NCI-H2081 (cell line): ENCODE measurements around the gene SDHB.

Source experiments
- DNase-seq, 2 experiments: peaks; one replicate each; lab custom pipeline; 2025; lab: John Stamatoyannopoulos, UW

Gene SDHB

GRCh38 chr1:17045634-17046333 is 8.0 kb downstream of the SDHB start:
- DNase-seq = peak; percentile 35 to 71

- DNase-seq = no peak
Observed at GRCh38 chr1:17045150-17045549, 8.7 kb downstream of the SDHB start.

GRCh38 chr1:17043676-17044075 is 10.2 kb downstream of the SDHB start:
- DNase-seq = no peak

- DNase-seq = no peak
Observed at GRCh38 chr1:17040135-17040534, 13.7 kb downstream of the SDHB start.

- no peak for DNase-seq
Observed at GRCh38 chr1:17039522-17039921, 14.3 kb downstream of the SDHB start.

GRCh38 chr1:17033481-17033880 is 20.4 kb downstream of the SDHB start:
- no peak for DNase-seq

- DNase-seq = no peak
Observed at GRCh38 chr1:17032741-17033140, 21.1 kb downstream of the SDHB start.

- DNase-seq = no peak
Observed at GRCh38 chr1:17031436-17031835, 22.4 kb downstream of the SDHB start.

GRCh38 chr1:17030206-17030605 is 23.6 kb downstream of the SDHB start:
- DNase-seq = no peak

GRCh38 chr1:17028662-17029188 is 25.1 kb downstream of the SDHB start:
- no peak for DNase-seq

- DNase-seq = no peak
Observed at GRCh38 chr1:17027900-17028299, 25.9 kb downstream of the SDHB start.

GRCh38 chr1:17027403-17027802 is 26.4 kb downstream of the SDHB start:
- no peak for DNase-seq

GRCh38 chr1:17024721-17025120 is 29.1 kb downstream of the SDHB start:
- no peak for DNase-seq

GRCh38 chr1:17023573-17023972 is 30.3 kb downstream of the SDHB start:
- no peak for DNase-seq

GRCh38 chr1:17023102-17023501 is 30.7 kb downstream of the SDHB start:
- no peak for DNase-seq

- no peak for DNase-seq
Observed at GRCh38 chr1:17021896-17022295, 31.9 kb downstream of the SDHB start.

- DNase-seq = no peak
Observed at GRCh38 chr1:17020502-17020901, 33.3 kb downstream of the SDHB start.

- DNase-seq = no peak
Observed at GRCh38 chr1:17018849-17019248, 35.0 kb downstream of the SDHB start.

GRCh38 chr1:17017435-17017834 is 36.4 kb downstream of the SDHB start:
- DNase-seq = no peak

- no peak for DNase-seq
Observed at GRCh38 chr1:17016317-17016661, 37.5 kb downstream of the SDHB start.

GRCh38 chr1:17014671-17015567 is 38.9 kb downstream of the SDHB start:
- no peak for DNase-seq

- no peak for DNase-seq
Observed at GRCh38 chr1:17013491-17014320, 40.1 kb downstream of the SDHB start.
